GM23338 (cell line): ENCODE data around the gene FNDC11. TPM values are rescaled to one million over a fixed set of nuclear protein-coding genes. Genes with fewer than 3 reads are reported as not detected.

Source experiments
- ATAC-seq: fragments of 200-7000 bp; cut with Tn5 transposase; 3 replicates; pipeline ENCODE4 v1.9.1; 2020
- DNase-seq: peaks from one replicate; pipeline ENCODE4 v3.0.0-alpha.2; 2015; ENCODE audit warnings: low spot score
- H2AFZ ChIP-seq: fragments of 200-600 bp; sonication (generic); 2 replicates; pipeline ENCODE4 v1.8.0; 2016; ENCODE audit warnings: antibody characterized with exemption, mild to moderate bottlenecking, moderate library complexity
- H3F3A ChIP-seq: fragments of 200-600 bp; sonication (generic); replicated peaks from 2 replicates; pipeline ENCODE4 v1.8.0; 2017; ENCODE audit warnings: antibody characterized with exemption, mixed run types, low read depth
- H3K27ac ChIP-seq: fragments of 200-600 bp; sonication (generic); 2 replicates; pipeline ENCODE4 v1.6.1; 2016; ENCODE audit warnings: low read depth
- H3K27me3 ChIP-seq: fragments of 200-600 bp; sonication (generic); 2 replicates; pipeline ENCODE4 v1.8.0; 2016; ENCODE audit warnings: mild to moderate bottlenecking, mixed run types, moderate library complexity; ENCODE audit not compliant: insufficient read depth
- H3K36me3 ChIP-seq: fragments of 200-600 bp; sonication (generic); 2 replicates; pipeline ENCODE4 v1.8.0; 2016; ENCODE audit warnings: mild to moderate bottlenecking; ENCODE audit not compliant: insufficient read depth
- H3K4me1 ChIP-seq: fragments of 200-600 bp; sonication (generic); 2 replicates; pipeline ENCODE4 v1.8.0; 2016; ENCODE audit warnings: mild to moderate bottlenecking, moderate library complexity; ENCODE audit not compliant: insufficient read depth
- H3K4me2 ChIP-seq: fragments of 200-600 bp; sonication (generic); 2 replicates; pipeline ENCODE4 v1.7.1; 2017; ENCODE audit warnings: mixed run types
- H3K4me3 ChIP-seq: fragments of 200-600 bp; sonication (generic); 2 replicates; pipeline ENCODE4 v1.6.1; 2016; ENCODE audit warnings: mixed run types
- H3K79me2 ChIP-seq: fragments of 200-600 bp; sonication (generic); replicated peaks from 2 replicates; pipeline ENCODE4 v1.8.0; 2017; ENCODE audit warnings: mild to moderate bottlenecking; ENCODE audit not compliant: insufficient read depth
- H3K9me2 ChIP-seq: fragments of 200-600 bp; sonication (generic); 2 replicates; pipeline ENCODE4 v1.8.0; 2017; ENCODE audit not compliant: insufficient read depth
- H4K20me1 ChIP-seq: fragments of 200-600 bp; sonication (generic); replicated peaks from 2 replicates; pipeline ENCODE4 v1.8.0; 2017; ENCODE audit warnings: mild to moderate bottlenecking; ENCODE audit not compliant: insufficient read depth
- H3K27ac Mint-ChIP-seq: 2 replicates; pipeline ENCODE4 v1.8.0; 2020; ENCODE audit warnings: inconsistent platforms, mild to moderate bottlenecking, moderate library complexity, mixed read lengths
- H3K27me3 Mint-ChIP-seq: 3 replicates; pipeline ENCODE4 v1.8.0; 2022; ENCODE audit warnings: low read depth, mild to moderate bottlenecking, moderate library complexity, mixed read lengths, inconsistent platforms; ENCODE audit not compliant: insufficient read depth, poor library complexity
- H3K36me3 Mint-ChIP-seq: 3 replicates; pipeline ENCODE4 v1.8.0; 2021; ENCODE audit warnings: low read depth, mild to moderate bottlenecking, inconsistent platforms, moderate library complexity, mixed read lengths
- H3K4me1 Mint-ChIP-seq: 3 replicates; pipeline ENCODE4 v1.8.0; 2020; ENCODE audit warnings: mild to moderate bottlenecking, inconsistent platforms, mixed read lengths
- H3K4me3 Mint-ChIP-seq: 3 replicates; pipeline ENCODE4 v1.8.0; 2021; ENCODE audit warnings: moderate library complexity, mild to moderate bottlenecking, inconsistent platforms, mixed read lengths
- H3K9me3 Mint-ChIP-seq: 3 replicates; pipeline ENCODE4 v1.8.0; 2020; ENCODE audit warnings: moderate library complexity, mild to moderate bottlenecking, inconsistent platforms, mixed read lengths
- CREB1 ChIP-seq: fragments of 250-450 bp; sonication (Bioruptor Pico); IDR thresholded peaks from 2 replicates; pipeline ENCODE4 v1.5.0; 2020; ENCODE audit warnings: low read depth, mild to moderate bottlenecking, moderate library complexity
- ETS1 ChIP-seq: IDR thresholded peaks from 2 replicates; pipeline ENCODE4 v1.6.1; 2016; ENCODE audit warnings: antibody characterized with exemption
- EZH2 ChIP-seq: fragments of 200-600 bp; sonication (generic); IDR thresholded peaks from one replicate; pipeline ENCODE4 v1.8.0; 2017; ENCODE audit warnings: antibody characterized with exemption, mild to moderate bottlenecking, low read depth; ENCODE audit not compliant: unreplicated experiment
- EZH2phosphoT487 ChIP-seq: fragments of 200-600 bp; sonication (generic); IDR thresholded peaks from one replicate; pipeline ENCODE4 v1.8.1; 2018; ENCODE audit warnings: antibody characterized with exemption; ENCODE audit not compliant: unreplicated experiment
- JUNB ChIP-seq: IDR thresholded peaks from one replicate; pipeline ENCODE4 v1.6.1; 2016; ENCODE audit warnings: antibody characterized with exemption; ENCODE audit not compliant: unreplicated experiment
- NANOG ChIP-seq: IDR thresholded peaks from 2 replicates; pipeline ENCODE4 v1.6.1; 2016; ENCODE audit warnings: antibody characterized with exemption, borderline replicate concordance
- POLR2AphosphoS5 ChIP-seq: IDR thresholded peaks from 2 replicates; pipeline ENCODE4 v1.6.1; 2016; ENCODE audit warnings: antibody characterized with exemption, low read depth
- STAT1 ChIP-seq: IDR thresholded peaks from one replicate; pipeline ENCODE4 v1.6.1; 2016; ENCODE audit warnings: antibody characterized with exemption; ENCODE audit not compliant: unreplicated experiment
- ZNF331 ChIP-seq: fragments of 250-450 bp; sonication (Bioruptor Pico); IDR thresholded peaks from 2 replicates; pipeline ENCODE4 v1.5.0; 2020; ENCODE audit warnings: low read depth, mild to moderate bottlenecking, moderate library complexity
- ZNF462 ChIP-seq: fragments of 250-450 bp; sonication (Bioruptor Pico); IDR thresholded peaks from 2 replicates; pipeline ENCODE4 v1.5.0; 2020; ENCODE audit warnings: mild to moderate bottlenecking, moderate library complexity
- polyA plus RNA-seq: library from polyadenylated mRNA; unstranded; fragments of >200 nt; fragmentation: Nextera tagmentation; extraction: Ambion mirVana; gene quantifications from 2 replicates; pipeline ENCODE4 v1.2.1, GENCODE V29; 2016
- total RNA-seq: library from RNA; depleted of rRNA; stranded (reverse); fragments of >200 nt; shearing (Covaris generic); gene quantifications from 2 replicates; pipeline ENCODE4 v1.2.3, GENCODE V29; 2014
- TF ChIP-seq, protein P1 (sequence below): IDR thresholded peaks from one replicate; pipeline ENCODE4 v1.6.1; 2018; ENCODE audit warnings: antibody characterized with exemption; ENCODE audit not compliant: unreplicated experiment

The FNDC11 gene
- total and polyA plus RNA-seq, 2 experiments from 2014 or later: 3.4 to 5.3 TPM

GRCh38 chr20:63592661-63593060, 38.7 kb downstream of the FNDC11 start:
- no peak for ATAC-seq
- H3K4me1 Mint-ChIP-seq: no peaks in the 10 kb centered on the region

DNA sequence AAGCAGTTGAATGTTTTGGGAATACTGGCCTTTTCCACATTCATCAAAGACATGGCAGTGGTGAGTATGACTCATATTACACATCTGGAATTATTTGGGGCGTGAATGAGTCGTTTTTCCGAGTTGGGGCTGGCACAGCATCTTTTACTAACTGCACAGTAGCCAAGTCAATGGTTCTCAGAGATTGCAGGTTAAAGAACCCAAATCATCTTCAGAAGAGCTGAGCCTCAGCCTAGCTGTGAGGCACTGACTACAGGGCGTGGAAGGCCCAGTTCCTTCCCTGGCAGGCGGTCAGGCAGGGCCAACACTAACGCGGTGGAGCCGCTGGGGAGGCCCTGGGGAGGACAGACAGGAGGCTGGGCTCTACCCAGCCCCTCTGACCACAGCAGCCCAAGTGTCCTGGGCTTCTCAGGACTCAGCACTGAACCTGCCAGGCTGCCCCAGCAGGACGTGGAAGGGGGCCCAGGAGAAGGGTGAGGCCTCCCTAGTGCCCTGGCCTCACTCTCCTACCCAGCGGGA, 40.1 kb downstream of the FNDC11 start:
- no peaks in the 10 kb centered on the region for H3F3A ChIP-seq
- H3K79me2 ChIP-seq: no peaks in the 10 kb centered on the region
- H3K9me2 ChIP-seq: no peaks in the 10 kb centered on the region
- Mint-ChIP-seq H3K27me3 (peaks cover 5% of the 10 kb centered on the region), H3K4me3 (no peak overlapping the region), H3K4me1 (no peaks in the 10 kb centered on the region), H3K27ac (no peak overlapping the region), H3K36me3 (peaks cover 18% of the 10 kb centered on the region), H3K9me3 (no peaks in the 10 kb centered on the region)
- no peak overlapping the region for H3K4me2 ChIP-seq
- no peak for DNase-seq
- no peak for ATAC-seq
- no peak overlapping the region for H2AFZ ChIP-seq
- H3K4me1 ChIP-seq: no peaks in the 10 kb centered on the region
- H3K36me3 ChIP-seq: no peaks in the 10 kb centered on the region
- H3K4me3 ChIP-seq: no peak overlapping the region
- no peak overlapping the region for H3K27ac ChIP-seq
- no peaks in the 10 kb centered on the region for H3K27me3 ChIP-seq
- no peaks in the 10 kb centered on the region for H4K20me1 ChIP-seq
- TF ChIP-seq EZH2 (no peak), STAT1 (no peak), ETS1 (no peak), NANOG (no peak), ZNF462 (CRISPR knock-in tag) (no peak), CREB1 (no peak), POLR2AphosphoS5 (no peak), ZNF331 (CRISPR knock-in tag) (no peak), JUNB (no peak), EZH2phosphoT487 (no peak)
- TF ChIP-seq, protein P1, sequence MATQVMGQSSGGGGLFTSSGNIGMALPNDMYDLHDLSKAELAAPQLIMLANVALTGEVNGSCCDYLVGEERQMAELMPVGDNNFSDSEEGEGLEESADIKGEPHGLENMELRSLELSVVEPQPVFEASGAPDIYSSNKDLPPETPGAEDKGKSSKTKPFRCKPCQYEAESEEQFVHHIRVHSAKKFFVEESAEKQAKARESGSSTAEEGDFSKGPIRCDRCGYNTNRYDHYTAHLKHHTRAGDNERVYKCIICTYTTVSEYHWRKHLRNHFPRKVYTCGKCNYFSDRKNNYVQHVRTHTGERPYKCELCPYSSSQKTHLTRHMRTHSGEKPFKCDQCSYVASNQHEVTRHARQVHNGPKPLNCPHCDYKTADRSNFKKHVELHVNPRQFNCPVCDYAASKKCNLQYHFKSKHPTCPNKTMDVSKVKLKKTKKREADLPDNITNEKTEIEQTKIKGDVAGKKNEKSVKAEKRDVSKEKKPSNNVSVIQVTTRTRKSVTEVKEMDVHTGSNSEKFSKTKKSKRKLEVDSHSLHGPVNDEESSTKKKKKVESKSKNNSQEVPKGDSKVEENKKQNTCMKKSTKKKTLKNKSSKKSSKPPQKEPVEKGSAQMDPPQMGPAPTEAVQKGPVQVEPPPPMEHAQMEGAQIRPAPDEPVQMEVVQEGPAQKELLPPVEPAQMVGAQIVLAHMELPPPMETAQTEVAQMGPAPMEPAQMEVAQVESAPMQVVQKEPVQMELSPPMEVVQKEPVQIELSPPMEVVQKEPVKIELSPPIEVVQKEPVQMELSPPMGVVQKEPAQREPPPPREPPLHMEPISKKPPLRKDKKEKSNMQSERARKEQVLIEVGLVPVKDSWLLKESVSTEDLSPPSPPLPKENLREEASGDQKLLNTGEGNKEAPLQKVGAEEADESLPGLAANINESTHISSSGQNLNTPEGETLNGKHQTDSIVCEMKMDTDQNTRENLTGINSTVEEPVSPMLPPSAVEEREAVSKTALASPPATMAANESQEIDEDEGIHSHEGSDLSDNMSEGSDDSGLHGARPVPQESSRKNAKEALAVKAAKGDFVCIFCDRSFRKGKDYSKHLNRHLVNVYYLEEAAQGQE: no peak

More at GRCh38 chr20:63592661-63593060, 38.7 kb downstream of the FNDC11 start:
- no peak for TF ChIP-seq NANOG
- Mint-ChIP-seq H3K27me3 (peaks cover 3% of the 10 kb centered on the region), H3K4me3 (no peak overlapping the region), H3K9me3 (no peaks in the 10 kb centered on the region), H3K27ac (no peak overlapping the region), H3K36me3 (peaks cover 18% of the 10 kb centered on the region)
- no peak overlapping the region for H3K4me2 ChIP-seq
- no peaks in the 10 kb centered on the region for H3K4me1 ChIP-seq
- H2AFZ ChIP-seq: no peak overlapping the region
- H3K36me3 ChIP-seq: no peaks in the 10 kb centered on the region
- no peaks in the 10 kb centered on the region for H3K27me3 ChIP-seq
- no peaks in the 10 kb centered on the region for H4K20me1 ChIP-seq
- no peaks in the 10 kb centered on the region for H3K9me2 ChIP-seq
- DNase-seq: no peak
- H3K79me2 ChIP-seq: no peaks in the 10 kb centered on the region
- 0 out of 2 replicates have a peak overlapping the region, but pooled peaks have one; percentile 45 for H3K27ac ChIP-seq
- H3K4me3 ChIP-seq: no peak overlapping the region
- H3F3A ChIP-seq: 0 out of 2 replicates have a peak, but pooled peaks cover 2% of the 10 kb centered on the region
